ENCODE results near the gene PDE11A. TPM values are rescaled to one million over a fixed set of nuclear protein-coding genes. Genes with fewer than 3 reads are reported as not detected.

PDE11A gene
- total RNA-seq, 1 experiment from 2014 or later = 1.4 TPM

DNA sequence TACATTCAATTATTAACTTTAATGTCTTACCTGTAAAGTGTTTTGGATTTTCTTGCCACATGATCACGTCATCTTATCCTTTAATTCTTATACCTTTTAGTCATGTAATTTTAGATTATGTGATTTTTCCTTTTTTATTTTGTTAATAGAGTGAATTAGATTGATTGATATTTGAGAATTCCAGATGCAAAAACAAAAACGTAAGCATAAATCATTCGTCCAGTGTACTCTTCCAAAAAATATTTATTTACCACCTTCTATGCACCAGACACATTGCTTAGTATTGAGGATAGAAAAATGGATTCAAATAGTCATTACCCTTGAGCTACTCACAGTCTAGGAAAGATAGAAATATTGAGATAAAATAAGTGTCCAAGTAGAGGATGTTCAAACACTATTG, 249.6 kb downstream of the PDE11A start:
- CTCF ChIA-PET = no interaction called here
- no peaks in the 10 kb centered on the region for H3K4me1 Mint-ChIP-seq (ENCODE audit: low read depth, unreplicated experiment)

DNA sequence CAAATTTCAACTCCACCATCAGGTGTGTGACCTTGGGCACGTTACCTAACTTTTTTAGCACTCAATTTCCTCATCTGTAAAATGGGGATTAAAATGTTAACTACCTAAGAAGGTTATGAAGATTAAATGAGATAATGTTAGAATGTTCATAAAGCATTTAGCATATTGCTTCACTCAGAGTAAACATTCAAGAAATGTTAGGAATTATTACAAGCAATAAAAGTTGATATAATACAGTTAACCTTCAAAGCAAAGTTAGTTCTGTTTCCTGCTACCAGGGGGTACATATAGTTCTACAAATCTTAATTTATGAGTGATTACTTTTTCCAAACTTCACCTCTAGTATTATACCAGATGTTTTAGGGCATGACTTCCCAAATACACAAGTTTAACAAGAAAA, 254.2 kb downstream of the PDE11A start:
- no peaks in the 10 kb centered on the region for H3K9me3 Mint-ChIP-seq (ENCODE audit: low read depth, unreplicated experiment)
- TF ChIP-seq, protein P1, sequence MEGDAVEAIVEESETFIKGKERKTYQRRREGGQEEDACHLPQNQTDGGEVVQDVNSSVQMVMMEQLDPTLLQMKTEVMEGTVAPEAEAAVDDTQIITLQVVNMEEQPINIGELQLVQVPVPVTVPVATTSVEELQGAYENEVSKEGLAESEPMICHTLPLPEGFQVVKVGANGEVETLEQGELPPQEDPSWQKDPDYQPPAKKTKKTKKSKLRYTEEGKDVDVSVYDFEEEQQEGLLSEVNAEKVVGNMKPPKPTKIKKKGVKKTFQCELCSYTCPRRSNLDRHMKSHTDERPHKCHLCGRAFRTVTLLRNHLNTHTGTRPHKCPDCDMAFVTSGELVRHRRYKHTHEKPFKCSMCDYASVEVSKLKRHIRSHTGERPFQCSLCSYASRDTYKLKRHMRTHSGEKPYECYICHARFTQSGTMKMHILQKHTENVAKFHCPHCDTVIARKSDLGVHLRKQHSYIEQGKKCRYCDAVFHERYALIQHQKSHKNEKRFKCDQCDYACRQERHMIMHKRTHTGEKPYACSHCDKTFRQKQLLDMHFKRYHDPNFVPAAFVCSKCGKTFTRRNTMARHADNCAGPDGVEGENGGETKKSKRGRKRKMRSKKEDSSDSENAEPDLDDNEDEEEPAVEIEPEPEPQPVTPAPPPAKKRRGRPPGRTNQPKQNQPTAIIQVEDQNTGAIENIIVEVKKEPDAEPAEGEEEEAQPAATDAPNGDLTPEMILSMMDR (IDR thresholded peaks at IDR 0.05; ENCODE audit: unreplicated experiment) = no peak
- CTCF ChIA-PET = no interaction called here
- H3K4me3 Mint-ChIP-seq (ENCODE audit: low read depth, unreplicated experiment) = no peak overlapping the region
- no peak for DNase-seq
- no peaks in the 10 kb centered on the region for H3K36me3 Mint-ChIP-seq (ENCODE audit: insufficient read depth, unreplicated experiment)
- H3K27ac Mint-ChIP-seq (ENCODE audit: unreplicated experiment) = no peak overlapping the region
- H3K27me3 Mint-ChIP-seq (ENCODE audit: unreplicated experiment) = no peaks in the 10 kb centered on the region
- no TSS peak for BruUV-seq (replicated peaks)
- no peaks in the 10 kb centered on the region for H3K4me1 Mint-ChIP-seq (ENCODE audit: low read depth, unreplicated experiment)
- intact Hi-C loops (cut with micrococcal nuclease; ENCODE audit: unreplicated experiment) = no loop called here

More for the DNA sequence above, 249.6 kb downstream of the PDE11A start:
- TF ChIP-seq, protein P1 (IDR thresholded peaks at IDR 0.05; ENCODE audit: unreplicated experiment) = no peak
- Mint-ChIP-seq H3K36me3 (ENCODE audit: insufficient read depth, unreplicated experiment) (no peaks in the 10 kb centered on the region), H3K27me3 (ENCODE audit: unreplicated experiment) (no peaks in the 10 kb centered on the region), H3K4me3 (ENCODE audit: low read depth, unreplicated experiment) (no peak overlapping the region), H3K9me3 (ENCODE audit: low read depth, unreplicated experiment) (no peaks in the 10 kb centered on the region), H3K27ac (ENCODE audit: unreplicated experiment) (no peak overlapping the region)
- BruUV-seq (replicated peaks) = no TSS peak
- DNase-seq = no peak
- intact Hi-C loops (cut with micrococcal nuclease; ENCODE audit: unreplicated experiment) = no loop called here

DNA sequence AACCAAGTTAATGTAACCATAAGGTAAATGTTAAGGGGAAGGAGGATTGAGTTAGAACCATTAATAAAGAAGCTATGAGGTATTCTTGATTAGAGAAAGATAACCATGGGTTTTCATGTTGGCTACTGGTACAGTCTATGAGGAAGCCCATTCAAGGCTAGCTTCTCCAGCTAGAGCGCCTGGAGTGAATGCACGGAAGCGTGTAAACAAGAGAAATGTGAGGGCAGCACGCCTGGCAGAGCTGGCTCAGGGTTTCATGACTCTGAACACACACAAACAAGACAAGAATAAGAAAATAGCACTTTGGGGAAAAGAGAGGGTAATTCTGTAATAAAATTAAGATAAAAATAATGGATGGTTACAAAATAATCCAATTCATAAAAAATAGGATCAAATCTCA, 255.3 kb downstream of the PDE11A start:
- TF ChIP-seq, protein P1 (IDR thresholded peaks at IDR 0.05; ENCODE audit: unreplicated experiment) = no peak
- H3K9me3 Mint-ChIP-seq (ENCODE audit: low read depth, unreplicated experiment) = no peaks in the 10 kb centered on the region
- H3K4me1 Mint-ChIP-seq (ENCODE audit: low read depth, unreplicated experiment) = no peaks in the 10 kb centered on the region
- H3K4me3 Mint-ChIP-seq (ENCODE audit: low read depth, unreplicated experiment) = no peak overlapping the region
- H3K36me3 Mint-ChIP-seq (ENCODE audit: insufficient read depth, unreplicated experiment) = no peaks in the 10 kb centered on the region
- no peak for DNase-seq
- intact Hi-C loops (cut with micrococcal nuclease; ENCODE audit: unreplicated experiment) = no loop called here
- BruUV-seq (replicated peaks) = no TSS peak
- H3K27me3 Mint-ChIP-seq (ENCODE audit: unreplicated experiment) = no peaks in the 10 kb centered on the region
- CTCF ChIA-PET = no interaction called here
- no peak overlapping the region for H3K27ac Mint-ChIP-seq (ENCODE audit: unreplicated experiment)

DNA sequence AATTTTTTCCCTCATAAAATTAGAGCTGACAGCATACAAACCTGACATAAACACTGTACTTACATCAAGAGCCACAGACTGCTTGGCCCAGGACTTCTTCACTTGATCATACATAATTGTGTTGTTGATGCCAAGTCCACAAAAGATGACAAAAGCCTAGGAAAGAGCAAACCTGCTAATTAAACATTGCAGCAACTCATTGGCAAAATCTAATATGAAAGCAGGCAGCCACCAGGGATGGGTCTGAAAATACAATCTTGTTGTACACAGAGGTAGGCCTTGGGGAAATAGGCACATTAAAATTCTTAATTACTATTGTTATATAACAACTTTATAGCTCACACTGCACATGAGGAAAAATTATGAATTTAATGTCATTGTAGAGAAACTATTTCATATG, 255.8 kb downstream of the PDE11A start:
- Mint-ChIP-seq H3K36me3 (ENCODE audit: insufficient read depth, unreplicated experiment) (no peaks in the 10 kb centered on the region), H3K4me1 (ENCODE audit: low read depth, unreplicated experiment) (no peaks in the 10 kb centered on the region), H3K9me3 (ENCODE audit: low read depth, unreplicated experiment) (no peaks in the 10 kb centered on the region), H3K4me3 (ENCODE audit: low read depth, unreplicated experiment) (no peak overlapping the region), H3K27ac (ENCODE audit: unreplicated experiment) (no peak overlapping the region), H3K27me3 (ENCODE audit: unreplicated experiment) (no peaks in the 10 kb centered on the region)
- intact Hi-C loops (cut with micrococcal nuclease; ENCODE audit: unreplicated experiment) = no loop called here
- no peak for DNase-seq
- TF ChIP-seq, protein P1 (IDR thresholded peaks at IDR 0.05; ENCODE audit: unreplicated experiment) = no peak
- BruUV-seq (replicated peaks) = no TSS peak
- CTCF ChIA-PET = interaction anchor here (0.6 kb wide), 1 partner anchor 9 kb away, joined by 4 read pairs; no protein-coding TSS in a partner anchor

Data from Calu3 (cell line).